ENCODE results near the gene AFF3. TPM values are rescaled to one million over a fixed set of nuclear protein-coding genes. Genes with fewer than 3 reads are reported as not detected.

The AFF3 gene
- total and polyA plus RNA-seq, 4 donors, result 4.2 to 90.9 (median 14.6) TPM

GRCh38 chr2:100033976-100034375 lies 108.4 kb downstream of the AFF3 start:
- no peaks in the 10 kb centered on the region for H3K27me3 ChIP-seq (ENCODE audit: control insufficient read depth in 3 of 3, insufficient read depth in 3 of 3, low read length in 2 of 3)
- TF ChIP-seq CTCF (IDR thresholded peaks at IDR 0.05; ENCODE audit: control extremely low read depth, extremely low read depth), result no peak
- no peaks in the 10 kb centered on the region for H3K9me3 ChIP-seq (ENCODE audit: control insufficient read depth in 4 of 4, insufficient read depth in 3 of 4, low read length in 3 of 4)
- ATAC-seq (ENCODE audit: insufficient read depth, low FRiP score), result no peak
- H3K36me3 ChIP-seq (ENCODE audit: control insufficient read depth in 4 of 4, insufficient read depth in 4 of 4, low read length in 4 of 4), result no peaks in the 10 kb centered on the region
- H3K27ac ChIP-seq (ENCODE audit: low read depth in 1 of 2, low read length in 1 of 2), result no peak overlapping the region
- no peak for DNase-seq
- H3K4me3 ChIP-seq, result no peak overlapping the region
- WGBS, 2 donors, result 90 to 93% methylated on average over 2 of the region's 2 CpGs
- peaks cover 0 to 6% (median 1%) of the 10 kb centered on the region in 5 donors for H3K4me1 ChIP-seq (ENCODE audit: control insufficient read depth in 5 of 5, insufficient read depth in 5 of 5, low read length in 5 of 5)
- H3K9ac ChIP-seq (ENCODE audit: insufficient read depth in 1 of 2, low read length in 2 of 2), result no peak overlapping the region

DNA sequence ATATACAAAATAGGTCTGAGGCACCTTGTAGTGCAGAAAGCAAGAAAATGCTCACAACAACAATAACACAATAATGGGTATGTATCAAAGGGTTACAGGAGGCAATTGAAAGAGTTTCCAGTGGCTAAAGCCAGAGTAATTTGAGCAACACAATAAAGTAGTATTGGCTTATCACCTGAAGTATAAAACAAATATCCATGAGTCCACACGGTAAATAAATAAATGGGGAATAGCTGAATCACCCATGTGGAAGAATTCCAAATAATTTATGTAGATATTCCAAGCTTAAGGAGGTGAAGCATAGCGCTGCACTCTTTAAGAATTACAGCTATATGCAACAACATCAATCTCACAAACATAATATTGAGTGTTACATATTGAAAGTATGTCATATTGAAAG lies 110.8 kb downstream of the AFF3 start:
- ATAC-seq (ENCODE audit: insufficient read depth, low FRiP score), result no peak
- no peak overlapping the region for H3K4me3 ChIP-seq
- no peak overlapping the region for H3K27ac ChIP-seq (ENCODE audit: low read depth in 1 of 2, low read length in 1 of 2)

GRCh38 chr2:100029460-100029859 lies 112.9 kb downstream of the AFF3 start:
- H3K9ac ChIP-seq (ENCODE audit: insufficient read depth in 1 of 2, low read length in 2 of 2), result no peak overlapping the region
- no peaks in the 10 kb centered on the region for H3K4me1 ChIP-seq (ENCODE audit: control insufficient read depth in 5 of 5, insufficient read depth in 5 of 5, low read length in 5 of 5)
- DNase-seq, result no peak
- H3K27me3 ChIP-seq (ENCODE audit: control insufficient read depth in 3 of 3, insufficient read depth in 3 of 3, low read length in 2 of 3), result no peaks in the 10 kb centered on the region
- H3K4me3 ChIP-seq, result no peak overlapping the region
- H3K27ac ChIP-seq (ENCODE audit: low read depth in 1 of 2, low read length in 1 of 2), result no peak overlapping the region
- H3K36me3 ChIP-seq (ENCODE audit: control insufficient read depth in 4 of 4, insufficient read depth in 4 of 4, low read length in 4 of 4), result no peaks in the 10 kb centered on the region
- no peak for TF ChIP-seq CTCF (IDR thresholded peaks at IDR 0.05; ENCODE audit: control extremely low read depth, extremely low read depth)
- H3K9me3 ChIP-seq (ENCODE audit: control insufficient read depth in 4 of 4, insufficient read depth in 3 of 4, low read length in 3 of 4), result no peaks in the 10 kb centered on the region
- 93 to 94% methylated on average over 6 of the region's 6 CpGs for WGBS, 2 donors
- no peak for ATAC-seq (ENCODE audit: insufficient read depth, low FRiP score)

More for the DNA sequence above, 110.8 kb downstream of the AFF3 start:
- no peaks in the 10 kb centered on the region for H3K36me3 ChIP-seq (ENCODE audit: control insufficient read depth in 4 of 4, insufficient read depth in 4 of 4, low read length in 4 of 4)
- no peak for DNase-seq
- H3K9me3 ChIP-seq (ENCODE audit: control insufficient read depth in 4 of 4, insufficient read depth in 3 of 4, low read length in 3 of 4), result no peaks in the 10 kb centered on the region
- 78 to 91% methylated on average over 2 of the region's 2 CpGs for WGBS, 2 donors
- no peaks in the 10 kb centered on the region for H3K27me3 ChIP-seq (ENCODE audit: control insufficient read depth in 3 of 3, insufficient read depth in 3 of 3, low read length in 2 of 3)
- peaks cover 0 to 3% (median 1%) of the 10 kb centered on the region in 5 donors for H3K4me1 ChIP-seq (ENCODE audit: control insufficient read depth in 5 of 5, insufficient read depth in 5 of 5, low read length in 5 of 5)
- H3K9ac ChIP-seq (ENCODE audit: insufficient read depth in 1 of 2, low read length in 2 of 2), result no peak overlapping the region
- TF ChIP-seq CTCF (IDR thresholded peaks at IDR 0.05; ENCODE audit: control extremely low read depth, extremely low read depth), result no peak

GRCh38 chr2:100021791-100022340 lies 120.5 kb downstream of the AFF3 start:
- Histone ChIP-seq H3K9ac (ENCODE audit: insufficient read depth in 1 of 2, low read length in 2 of 2) (no peak overlapping the region), H3K36me3 (ENCODE audit: control insufficient read depth in 4 of 4, insufficient read depth in 4 of 4, low read length in 4 of 4) (peaks cover 0 to under 1% (median 0%) of the 10 kb centered on the region in 4 donors), H3K27ac (ENCODE audit: low read depth in 1 of 2, low read length in 1 of 2) (no peak overlapping the region), H3K4me1 (ENCODE audit: control insufficient read depth in 5 of 5, insufficient read depth in 5 of 5, low read length in 5 of 5) (no peaks in the 10 kb centered on the region), H3K27me3 (ENCODE audit: control insufficient read depth in 3 of 3, insufficient read depth in 3 of 3, low read length in 2 of 3) (no peaks in the 10 kb centered on the region), H3K9me3 (ENCODE audit: control insufficient read depth in 4 of 4, insufficient read depth in 3 of 4, low read length in 3 of 4) (no peaks in the 10 kb centered on the region), H3K4me3 (no peak overlapping the region)
- ATAC-seq (ENCODE audit: insufficient read depth, low FRiP score) (no peak), DNase-seq (no peak)
- TF ChIP-seq CTCF (IDR thresholded peaks at IDR 0.05; ENCODE audit: control extremely low read depth, extremely low read depth), result no peak
- WGBS, 2 donors, result 46 to 78% methylated on average over 3 of the region's 3 CpGs

Measured in lung (tissue), 12 donors.